Measurements from ENCODE around the gene LBP.
"Not testable (repeated sequence)": the region's sequence is repeated elsewhere in the genome, so short reads cannot be mapped to it uniquely, and the experiment has no call there.

Gene LBP

GRCh38 chr20:38349856-38350255, 3.6 kb downstream of the LBP start:
- no peak for DNase-seq (ENCODE audit: low read depth, low spot score)

GRCh38 chr20:38350879-38351775, 4.8 kb downstream of the LBP start:
- DNase-seq (ENCODE audit: low read depth, low spot score): no peak

GRCh38 chr20:38353316-38353715, 7.0 kb downstream of the LBP start:
- no peak for DNase-seq (ENCODE audit: low read depth, low spot score)

- no peak for DNase-seq (ENCODE audit: low read depth, low spot score)
These were observed 7.9 kb downstream of the LBP start for GRCh38 chr20:38354227-38354626.

GRCh38 chr20:38355161-38356012, 9.1 kb downstream of the LBP start:
- peak; percentile 57 for DNase-seq (ENCODE audit: low read depth, low spot score)

GRCh38 chr20:38357653-38358207, 11.4 kb downstream of the LBP start:
- no peak for DNase-seq (ENCODE audit: low read depth, low spot score)

GRCh38 chr20:38358556-38358955, 12.3 kb downstream of the LBP start:
- DNase-seq (ENCODE audit: low read depth, low spot score): no peak

- no peak for DNase-seq (ENCODE audit: low read depth, low spot score)
These were observed 16.9 kb downstream of the LBP start for GRCh38 chr20:38363004-38363747.

GRCh38 chr20:38369389-38369788, 23.1 kb downstream of the LBP start:
- DNase-seq (ENCODE audit: low read depth, low spot score): no peak

- DNase-seq (ENCODE audit: low read depth, low spot score): no peak
These were observed 26.5 kb downstream of the LBP start for GRCh38 chr20:38372806-38373205.

- no peak for DNase-seq (ENCODE audit: low read depth, low spot score)
These were observed 27.1 kb downstream of the LBP start for GRCh38 chr20:38373231-38373867.

- no peak for DNase-seq (ENCODE audit: low read depth, low spot score)
These were observed 27.6 kb downstream of the LBP start for GRCh38 chr20:38373898-38374297.

- DNase-seq (ENCODE audit: low read depth, low spot score): no peak
These were observed 30.9 kb downstream of the LBP start for GRCh38 chr20:38377039-38377685.

- DNase-seq (ENCODE audit: low read depth, low spot score): not testable (repeated sequence)
These were observed 31.6 kb downstream of the LBP start for GRCh38 chr20:38377838-38378237.

GRCh38 chr20:38383147-38383546, 36.9 kb downstream of the LBP start:
- no peak for DNase-seq (ENCODE audit: low read depth, low spot score)

- DNase-seq (ENCODE audit: low read depth, low spot score): no peak
These were observed 39.7 kb downstream of the LBP start for GRCh38 chr20:38386004-38386403.

GRCh38 chr20:38386851-38387250, 40.6 kb downstream of the LBP start:
- DNase-seq (ENCODE audit: low read depth, low spot score): no peak

GRCh38 chr20:38387953-38388352, 41.7 kb downstream of the LBP start:
- DNase-seq (ENCODE audit: low read depth, low spot score): no peak

GRCh38 chr20:38392356-38392755, 46.1 kb downstream of the LBP start:
- DNase-seq (ENCODE audit: low read depth, low spot score): no peak

- DNase-seq (ENCODE audit: low read depth, low spot score): no peak
These were observed 47.0 kb downstream of the LBP start for GRCh38 chr20:38393259-38393658.

GRCh38 chr20:38395165-38395564, 48.9 kb downstream of the LBP start:
- no peak for DNase-seq (ENCODE audit: low read depth, low spot score)
